ENCODE data around the gene MAFF. TPM values are rescaled to one million over a fixed set of nuclear protein-coding genes. Genes with fewer than 3 reads are reported as not detected.
A peak's percentile ranks its signal among the peaks of the same experiment; 100 is the strongest.

The MAFF gene
- total RNA-seq, 1 experiment from 2014 or later, result 26.0 TPM

GRCh38 chr22:38180841-38181452 lies 20.8 kb upstream of the MAFF start:
- H4K20me1 ChIP-seq (ENCODE audit: insufficient read depth), result no peaks in the 10 kb centered on the region
- peaks cover 6% of the 10 kb centered on the region for H3K79me2 ChIP-seq (ENCODE audit: insufficient read depth, low read length)
- no peaks in the 10 kb centered on the region for H3K9me2 ChIP-seq (ENCODE audit: insufficient read depth)
- BruUV-seq (replicated peaks), result TSS peak; percentile 67
- no peaks in the 10 kb centered on the region for H3K9me3 ChIP-seq (ENCODE audit: control insufficient read depth in 1 of 2, insufficient read depth in 1 of 2, low read depth in 1 of 2, low read length in 2 of 2)
- peak overlapping the region; percentile 97 for H3K27ac ChIP-seq (ENCODE audit: low read depth, low read length)
- no peak for DNase-seq (ENCODE audit: low read depth, low spot score)
- POLR2A ChIA-PET, result interaction anchor here (1.0 kb wide), 1 partner anchor 21 kb away, joined by 3 read pairs; the partner anchor contains the start of gene MAFF
- peak overlapping the region; percentile 96 for H3K4me2 ChIP-seq (ENCODE audit: low read length)
- peak overlapping the region; percentile 73 to 84 for H3K4me3 ChIP-seq (replicated peaks in 1 of 2; ENCODE audit: low read depth in 1 of 2, low read length in 2 of 2)
- peaks cover 52 to 59% of the 10 kb centered on the region in 2 experiments for H3K4me1 ChIP-seq (ENCODE audit: control insufficient read depth in 1 of 2, insufficient read depth in 2 of 2, low read length in 2 of 2)
- H3K9ac ChIP-seq (ENCODE audit: low read length), result peak overlapping the region; percentile 87
- H3K36me3 ChIP-seq (ENCODE audit: control insufficient read depth in 1 of 2, insufficient read depth in 2 of 2, low read length in 2 of 2), result no peaks in the 10 kb centered on the region
- RAD21 ChIA-PET (ENCODE audit: low non-redundant PET in 1 of 2, low total read pairs in 2 of 2, uncharacterized antibody in 2 of 2, unreplicated experiment in 2 of 2), result no interaction called here
- no peaks in the 10 kb centered on the region for H3K27me3 ChIP-seq (ENCODE audit: insufficient read depth, low read length)
- CTCF ChIA-PET, result no interaction called here
- intact Hi-C loops (cut with micrococcal nuclease), result no loop called here
- 0 out of 2 replicates have a peak, but pooled peaks have one; percentile 7 for ATAC-seq
- TF ChIP-seq RAD21 (IDR thresholded peaks at IDR 0.05; ENCODE audit: low read depth) (no peak), EZH2 (IDR thresholded peaks at IDR 0.05) (no peak), SP1 (IDR thresholded peaks at IDR 0.05; ENCODE audit: low read depth) (no peak), MAX (IDR thresholded peaks at IDR 0.05) (peak; percentile 67)
- no peak overlapping the region for H2AFZ ChIP-seq (ENCODE audit: low read depth, low read length, poor library complexity, severe bottlenecking)

GRCh38 chr22:38181453-38182200 lies 20.2 kb upstream of the MAFF start, which contains the start of gene PLA2G6:
PLA2G6 (minus strand) TSS chr22:38181830; CDS start chr22:38169426, 12,404 bp downstream.
- Histone ChIP-seq H3K36me3 (ENCODE audit: control insufficient read depth in 1 of 2, insufficient read depth in 2 of 2, low read length in 2 of 2) (no peaks in the 10 kb centered on the region), H3K9me2 (ENCODE audit: insufficient read depth) (no peaks in the 10 kb centered on the region), H3K4me1 (ENCODE audit: control insufficient read depth in 1 of 2, insufficient read depth in 2 of 2, low read length in 2 of 2) (peaks cover 46 to 54% of the 10 kb centered on the region in 2 experiments), H3K79me2 (ENCODE audit: insufficient read depth, low read length) (peaks cover 6% of the 10 kb centered on the region), H3K27me3 (ENCODE audit: insufficient read depth, low read length) (no peaks in the 10 kb centered on the region), H3K4me3 (replicated peaks in 1 of 2; ENCODE audit: low read depth in 1 of 2, low read length in 2 of 2) (peak within 1 kb of the TSS; percentile 73 to 84), H2AFZ (ENCODE audit: low read depth, low read length, poor library complexity, severe bottlenecking) (no peak within 1 kb of the TSS), H3K9ac (ENCODE audit: low read length) (peak within 1 kb of the TSS; percentile 87), H3K4me2 (ENCODE audit: low read length) (peak within 1 kb of the TSS; percentile 96), H3K27ac (ENCODE audit: low read depth, low read length) (peak within 1 kb of the TSS; percentile 97), H4K20me1 (ENCODE audit: insufficient read depth) (no peaks in the 10 kb centered on the region), H3K9me3 (ENCODE audit: control insufficient read depth in 1 of 2, insufficient read depth in 1 of 2, low read depth in 1 of 2, low read length in 2 of 2) (no peaks in the 10 kb centered on the region)
- peak; percentile 86 for ATAC-seq
- CTCF ChIA-PET, result interaction anchor here (0.6 to 1.0 kb wide), 2 partner anchors 17 to 38 kb away, joined by 3 read pairs; no protein-coding TSS in a partner anchor
- BruUV-seq (replicated peaks), result no TSS peak
- RAD21 ChIA-PET (ENCODE audit: low non-redundant PET in 1 of 2, low total read pairs in 2 of 2, uncharacterized antibody in 2 of 2, unreplicated experiment in 2 of 2), result no interaction called here
- intact Hi-C loops (cut with micrococcal nuclease), result no loop called here
- POLR2A ChIA-PET, result interaction anchor here (0.5 to 1.3 kb wide), 4 partner anchors 11 to 32 kb away, joined by 3 to 4 read pairs (median 3); no protein-coding TSS in a partner anchor
- peak; percentile 96 for DNase-seq (ENCODE audit: low read depth, low spot score)
- 0 out of 2 replicates have a peak, but pooled peaks have one; percentile 6 for TF ChIP-seq ZFX (IDR thresholded peaks at IDR 0.05)
- peak; percentile 99 for TF ChIP-seq YY1 (IDR thresholded peaks at IDR 0.05; ENCODE audit: extremely low read depth, insufficient replicate concordance, low read depth, low read length)
- TF ChIP-seq ELF1 (IDR thresholded peaks at IDR 0.05; ENCODE audit: borderline replicate concordance, low read depth), result peak; percentile 96; the same call in 1 of the 2 replicates
- TF ChIP-seq ZNF274 (IDR thresholded peaks at IDR 0.05; ENCODE audit: low read depth, low read length), result no peak
- peak; percentile 10; the same call in 1 of the 2 replicates for TF ChIP-seq MAX (IDR thresholded peaks at IDR 0.05)
- peak; percentile 87 for TF ChIP-seq EGR1 (IDR thresholded peaks at IDR 0.05; ENCODE audit: low read depth)
- TF ChIP-seq EZH2phosphoT487 (IDR thresholded peaks at IDR 0.05; ENCODE audit: borderline replicate concordance), result no peak
- no peak for TF ChIP-seq CTCF (IDR thresholded peaks at IDR 0.05 in 2 of 3, conservative IDR thresholded peaks at IDR 0.05 in 1 of 3; ENCODE audit: borderline replicate concordance in 1 of 3, insufficient read depth in 1 of 3, low read depth in 2 of 3, low read length in 2 of 3)
- TF ChIP-seq ZBTB33 (IDR thresholded peaks at IDR 0.05; ENCODE audit: extremely low read depth, insufficient replicate concordance, low read length), result no peak
- peak; percentile 73 for TF ChIP-seq SP1 (IDR thresholded peaks at IDR 0.05; ENCODE audit: low read depth)
